ENCODE data around the gene SKI. TPM values are rescaled to one million over a fixed set of nuclear protein-coding genes. Genes with fewer than 3 reads are reported as not detected.
"Not testable (repeated sequence)": the region's sequence is repeated elsewhere in the genome, so short reads cannot be mapped to it uniquely, and the experiment has no call there.

SKI gene
- total RNA-seq, 1 experiment from 2014 or later, result 13.1 TPM

- peaks cover 5% of the 10 kb centered on the region for H3K4me1 ChIP-seq
- no peak for DNase-seq
Observed at GRCh38 chr1:2236695-2237677, 8.9 kb downstream of the SKI start.

GRCh38 chr1:2237773-2238172, 9.7 kb downstream of the SKI start:
- Histone ChIP-seq H3K4me1 (peaks cover 1% of the 10 kb centered on the region), H3K36me3 (no peaks in the 10 kb centered on the region), H3K9me3 (replicated peaks) (no peaks in the 10 kb centered on the region), H3K4me3 (no peak overlapping the region), H3K27me3 (no peaks in the 10 kb centered on the region), H3K27ac (no peak overlapping the region)
- no peak for DNase-seq

More at GRCh38 chr1:2236695-2237677, 8.9 kb downstream of the SKI start:
- H3K36me3 ChIP-seq, result no peaks in the 10 kb centered on the region
- H3K27ac ChIP-seq, result no peak overlapping the region
- no peaks in the 10 kb centered on the region for H3K27me3 ChIP-seq
- H3K9me3 ChIP-seq (replicated peaks), result no peaks in the 10 kb centered on the region
- H3K4me3 ChIP-seq, result no peak overlapping the region

- no peaks in the 10 kb centered on the region for H3K9me3 ChIP-seq (replicated peaks)
- no peak overlapping the region for H3K4me3 ChIP-seq
- H3K27me3 ChIP-seq, result no peaks in the 10 kb centered on the region
- H3K27ac ChIP-seq, result no peak overlapping the region
- H3K4me1 ChIP-seq, result no peaks in the 10 kb centered on the region
- H3K36me3 ChIP-seq, result no peaks in the 10 kb centered on the region
- no peak for DNase-seq
Observed at GRCh38 chr1:2238361-2239012, 10.4 kb downstream of the SKI start.

- Histone ChIP-seq H3K9me3 (replicated peaks) (no peaks in the 10 kb centered on the region), H3K4me3 (no peak overlapping the region), H3K36me3 (no peaks in the 10 kb centered on the region), H3K4me1 (no peaks in the 10 kb centered on the region), H3K27me3 (no peaks in the 10 kb centered on the region), H3K27ac (no peak overlapping the region)
- no peak for DNase-seq
Observed at GRCh38 chr1:2239013-2239370, 10.9 kb downstream of the SKI start.

GRCh38 chr1:2239384-2239985, 11.4 kb downstream of the SKI start:
- no peaks in the 10 kb centered on the region for H3K36me3 ChIP-seq
- H3K9me3 ChIP-seq (replicated peaks), result no peaks in the 10 kb centered on the region
- no peak for DNase-seq
- H3K4me1 ChIP-seq, result no peaks in the 10 kb centered on the region
- H3K27ac ChIP-seq, result no peak overlapping the region
- H3K4me3 ChIP-seq, result no peak overlapping the region
- H3K27me3 ChIP-seq, result no peaks in the 10 kb centered on the region

- Histone ChIP-seq H3K27ac (no peak overlapping the region), H3K4me1 (no peaks in the 10 kb centered on the region), H3K9me3 (replicated peaks) (no peaks in the 10 kb centered on the region), H3K36me3 (no peaks in the 10 kb centered on the region), H3K4me3 (no peak overlapping the region), H3K27me3 (no peaks in the 10 kb centered on the region)
- DNase-seq, result no peak
Observed at GRCh38 chr1:2240270-2241156, 12.4 kb downstream of the SKI start.

GRCh38 chr1:2241820-2242219, 13.7 kb downstream of the SKI start:
- Histone ChIP-seq H3K27me3 (no peaks in the 10 kb centered on the region), H3K27ac (no peak overlapping the region), H3K4me1 (no peaks in the 10 kb centered on the region), H3K36me3 (no peaks in the 10 kb centered on the region), H3K9me3 (replicated peaks) (no peaks in the 10 kb centered on the region), H3K4me3 (no peak overlapping the region)
- DNase-seq, result no peak

- no peaks in the 10 kb centered on the region for H3K4me1 ChIP-seq
- H3K36me3 ChIP-seq, result no peaks in the 10 kb centered on the region
- no peak overlapping the region for H3K27ac ChIP-seq
- no peaks in the 10 kb centered on the region for H3K9me3 ChIP-seq (replicated peaks)
- H3K27me3 ChIP-seq, result no peaks in the 10 kb centered on the region
- DNase-seq, result no peak
- H3K4me3 ChIP-seq, result no peak overlapping the region
Observed at GRCh38 chr1:2242814-2243725, 15.0 kb downstream of the SKI start.

GRCh38 chr1:2247045-2247394, 18.9 kb downstream of the SKI start:
- not testable (repeated sequence) for H3K4me3 ChIP-seq; H3K36me3 ChIP-seq; H3K27me3 ChIP-seq; H3K9me3 ChIP-seq (replicated peaks); DNase-seq; H3K27ac ChIP-seq; H3K4me1 ChIP-seq

GRCh38 chr1:2247760-2248126, 19.6 kb downstream of the SKI start:
- Histone ChIP-seq H3K36me3 (no peaks in the 10 kb centered on the region), H3K4me1 (no peaks in the 10 kb centered on the region), H3K4me3 (no peak overlapping the region), H3K9me3 (replicated peaks) (no peaks in the 10 kb centered on the region), H3K27me3 (no peaks in the 10 kb centered on the region), H3K27ac (no peak overlapping the region)
- no peak for DNase-seq

- H3K27me3 ChIP-seq, result no peaks in the 10 kb centered on the region
- no peaks in the 10 kb centered on the region for H3K9me3 ChIP-seq (replicated peaks)
- no peak for DNase-seq
- H3K36me3 ChIP-seq, result no peaks in the 10 kb centered on the region
- H3K4me3 ChIP-seq, result no peak overlapping the region
- no peak overlapping the region for H3K27ac ChIP-seq
- no peaks in the 10 kb centered on the region for H3K4me1 ChIP-seq
Observed at GRCh38 chr1:2248127-2248826, 20.2 kb downstream of the SKI start.

GRCh38 chr1:2248854-2249558, 20.9 kb downstream of the SKI start:
- no peak overlapping the region for H3K27ac ChIP-seq
- no peak for DNase-seq
- H3K9me3 ChIP-seq (replicated peaks), result no peaks in the 10 kb centered on the region
- H3K4me1 ChIP-seq, result no peaks in the 10 kb centered on the region
- H3K4me3 ChIP-seq, result no peak overlapping the region
- no peaks in the 10 kb centered on the region for H3K27me3 ChIP-seq
- H3K36me3 ChIP-seq, result no peaks in the 10 kb centered on the region

- H3K4me1 ChIP-seq, result no peaks in the 10 kb centered on the region
- no peak overlapping the region for H3K27ac ChIP-seq
- H3K36me3 ChIP-seq, result no peaks in the 10 kb centered on the region
- no peak for DNase-seq
- H3K9me3 ChIP-seq (replicated peaks), result no peaks in the 10 kb centered on the region
- no peak overlapping the region for H3K4me3 ChIP-seq
- no peaks in the 10 kb centered on the region for H3K27me3 ChIP-seq
Observed at GRCh38 chr1:2249559-2249906, 21.4 kb downstream of the SKI start.
